Kidney capillary endothelial cell (primary cell): ENCODE results near the gene PHC2.

ENCODE experiments used
- DNase-seq: peaks from one replicate; pipeline ENCODE4 v3.0.0-alpha.2; 2018; ENCODE audit warnings: low spot score

PHC2 gene

GRCh38 chr1:33420870-33421775 lies 9.8 kb downstream of the PHC2 start:
- no peak for DNase-seq

DNA sequence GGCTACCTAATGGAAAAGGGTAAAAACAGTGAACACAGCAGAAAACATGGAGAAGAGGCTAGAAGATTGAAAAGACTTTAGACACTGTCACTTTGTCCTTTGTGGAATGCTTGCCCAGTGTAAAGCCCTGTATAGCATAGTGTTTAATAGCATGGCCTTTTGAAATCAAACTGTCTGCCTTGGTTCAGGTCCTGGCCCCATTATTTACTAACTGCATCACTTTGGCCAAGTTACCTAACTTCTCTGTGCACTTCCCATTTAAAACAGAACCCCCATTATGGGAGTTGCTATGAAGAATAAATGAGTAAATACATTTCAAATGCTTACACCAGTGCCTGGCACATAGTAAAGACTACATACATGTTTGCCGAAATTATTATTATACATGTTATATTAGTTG lies 12.1 kb downstream of the PHC2 start:
- no peak for DNase-seq

GRCh38 chr1:33414879-33415278 lies 16.0 kb downstream of the PHC2 start:
- no peak for DNase-seq

- no peak for DNase-seq
These were observed 20.7 kb downstream of the PHC2 start for GRCh38 chr1:33410091-33410701.

DNA sequence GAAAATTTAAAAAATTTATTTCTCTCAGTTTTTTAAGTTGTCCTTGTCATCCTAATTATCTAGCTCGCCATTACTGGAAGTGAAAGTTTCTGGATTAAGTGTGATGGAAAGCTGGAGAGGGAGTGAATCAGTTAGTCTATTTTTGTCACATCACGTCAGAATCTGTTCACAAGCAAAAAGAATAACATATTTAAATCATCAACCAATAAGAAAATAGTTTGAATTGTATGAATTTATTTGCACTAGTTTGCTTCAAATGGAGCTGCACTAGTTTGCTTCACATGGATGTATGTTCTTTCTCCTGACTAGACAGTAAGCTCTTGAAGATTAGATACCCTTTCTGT lies 22.8 kb downstream of the PHC2 start:
- DNase-seq, result no peak

- DNase-seq, result no peak
These were observed 23.4 kb downstream of the PHC2 start for GRCh38 chr1:33407352-33408092.

- no peak for DNase-seq
These were observed 28.7 kb downstream of the PHC2 start for GRCh38 chr1:33402206-33402605.

GRCh38 chr1:33401471-33401870 lies 29.4 kb downstream of the PHC2 start:
- DNase-seq, result no peak

GRCh38 chr1:33400153-33400911 lies 30.6 kb downstream of the PHC2 start:
- no peak for DNase-seq

GRCh38 chr1:33399375-33399774 lies 31.5 kb downstream of the PHC2 start:
- no peak for DNase-seq

DNA sequence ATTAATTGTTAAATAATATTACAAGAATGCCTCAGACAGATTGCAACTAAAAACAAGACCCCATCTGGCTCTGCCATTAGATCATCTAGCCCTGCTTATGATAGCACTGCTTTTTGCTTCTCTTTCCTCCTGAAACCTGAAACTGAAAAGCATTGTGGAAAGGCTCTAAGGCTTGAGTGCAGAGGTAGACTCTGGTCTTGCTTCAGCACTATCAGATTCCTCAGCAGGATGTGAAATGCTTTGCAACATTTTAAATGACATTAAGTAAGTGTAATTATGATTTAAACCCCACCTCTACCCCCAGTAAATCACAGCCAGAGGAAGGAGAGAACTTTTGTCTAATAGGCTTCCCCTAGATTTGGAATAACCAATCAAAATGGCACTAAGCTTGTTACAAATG lies 32.9 kb downstream of the PHC2 start:
- no peak for DNase-seq

DNA sequence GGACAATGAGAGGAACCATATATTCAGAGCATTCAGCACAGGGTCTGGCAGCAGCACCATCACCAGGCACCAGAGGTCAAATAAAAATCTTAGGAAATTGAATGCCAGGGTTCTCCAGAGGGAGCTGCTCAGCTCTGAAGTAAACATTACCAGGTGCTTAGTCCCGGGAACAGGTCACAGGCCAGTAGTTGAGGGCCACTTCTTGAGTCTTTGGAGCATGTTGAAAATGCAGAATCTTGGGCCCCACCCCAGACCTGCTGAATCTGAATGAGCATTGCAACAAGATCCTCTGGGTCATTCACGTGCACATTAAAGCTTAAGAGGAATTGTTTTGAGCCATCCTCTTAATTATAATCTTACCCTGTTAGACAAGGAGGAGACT lies 33.8 kb downstream of the PHC2 start:
- no peak for DNase-seq

GRCh38 chr1:33396188-33397124 lies 34.4 kb downstream of the PHC2 start:
- no peak for DNase-seq

DNA sequence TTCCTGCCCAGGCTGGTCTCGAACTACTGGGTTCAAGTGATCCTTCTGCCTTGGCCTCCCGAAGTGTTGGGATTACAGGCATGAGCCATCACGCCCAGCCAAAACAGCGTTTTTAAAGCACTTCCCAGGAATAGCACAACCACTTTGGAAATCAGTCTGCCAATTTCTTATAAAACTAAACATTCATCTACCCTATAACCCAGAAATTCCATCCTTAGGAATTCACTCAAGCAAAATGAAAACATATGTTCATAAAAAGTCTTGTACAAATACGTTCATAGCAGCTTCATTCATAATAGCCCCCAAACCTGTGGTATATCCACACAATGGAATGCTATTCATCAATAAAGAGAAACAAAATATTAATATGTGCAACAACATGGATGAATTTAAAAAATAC lies 36.1 kb downstream of the PHC2 start:
- DNase-seq, result no peak

- no peak for DNase-seq
These were observed 36.9 kb downstream of the PHC2 start for GRCh38 chr1:33393991-33394390.

DNA sequence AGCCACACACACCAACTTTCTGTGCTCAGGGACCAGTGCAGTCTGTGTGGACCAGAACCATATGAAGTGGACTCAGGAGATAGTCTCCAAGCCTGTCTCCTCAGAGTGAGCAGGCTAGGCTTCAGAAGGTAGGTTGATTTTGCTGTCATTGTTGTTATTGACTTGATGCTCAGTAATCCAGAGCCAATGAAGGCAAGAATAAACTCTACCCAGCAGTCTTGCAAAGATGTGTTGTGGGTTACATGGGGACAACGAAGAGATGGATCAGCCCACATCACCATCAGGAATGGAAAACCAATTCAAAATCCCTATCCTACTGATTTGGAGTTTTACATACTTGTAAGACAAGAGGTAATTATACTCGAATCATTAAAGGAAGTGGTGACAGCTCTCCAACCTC lies 37.4 kb downstream of the PHC2 start:
- DNase-seq, result no peak

DNA sequence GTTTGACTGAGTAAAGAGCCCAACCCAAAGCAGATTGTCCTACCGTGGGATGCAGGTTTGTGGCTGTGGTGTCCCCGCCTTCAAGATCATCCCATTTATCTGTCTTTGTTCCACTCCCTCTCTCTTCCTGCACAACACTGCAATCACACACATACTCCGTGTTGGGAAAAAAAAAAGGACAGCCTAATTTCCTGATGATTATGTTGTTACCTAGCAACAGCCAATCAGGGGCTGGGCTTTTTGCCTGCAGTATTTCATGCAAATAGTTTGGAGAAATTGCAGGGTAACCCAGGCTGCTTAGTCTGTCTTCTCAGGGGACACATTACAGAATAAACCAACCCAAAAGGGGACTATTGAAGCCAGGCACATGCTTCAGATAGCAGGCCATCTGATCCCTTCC lies 38.3 kb downstream of the PHC2 start:
- no peak for DNase-seq

- DNase-seq, result no peak
These were observed 38.7 kb downstream of the PHC2 start for GRCh38 chr1:33392206-33392605.

DNA sequence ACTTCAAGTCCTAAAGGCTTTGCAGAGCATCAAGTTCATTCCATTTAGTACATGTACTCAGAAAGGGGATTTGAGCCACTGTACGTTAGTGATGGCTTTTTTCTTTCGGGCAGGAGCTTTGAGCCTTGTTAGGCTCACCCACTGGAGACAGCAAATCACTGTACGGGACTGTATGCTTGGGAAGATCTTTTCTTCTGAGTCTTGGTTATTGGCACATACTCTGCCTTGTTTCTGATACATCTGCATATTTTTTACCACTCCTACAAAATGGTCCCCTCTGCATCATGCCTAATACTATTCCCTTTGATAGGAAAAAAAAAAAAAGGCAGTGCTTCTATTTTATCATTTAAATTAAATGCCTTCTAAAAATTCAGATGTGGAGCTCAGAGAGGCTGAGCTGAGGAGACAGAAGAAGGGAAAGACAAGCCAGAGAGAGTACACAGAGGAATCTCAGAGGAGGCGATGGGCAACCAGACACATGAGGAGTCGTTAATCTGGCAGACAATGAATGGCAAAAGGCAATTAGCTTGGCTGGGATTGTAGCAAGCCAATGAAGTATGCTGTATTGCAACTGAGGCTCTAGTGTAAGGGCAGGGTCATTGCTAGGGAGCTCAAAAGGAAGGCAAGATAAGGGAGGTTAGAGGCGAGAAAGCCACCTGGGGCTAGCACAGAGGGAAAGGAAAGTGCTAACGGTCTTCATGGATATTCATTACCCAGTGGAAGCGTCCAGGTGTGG lies 39.4 kb downstream of the PHC2 start:
- no peak for DNase-seq

DNA sequence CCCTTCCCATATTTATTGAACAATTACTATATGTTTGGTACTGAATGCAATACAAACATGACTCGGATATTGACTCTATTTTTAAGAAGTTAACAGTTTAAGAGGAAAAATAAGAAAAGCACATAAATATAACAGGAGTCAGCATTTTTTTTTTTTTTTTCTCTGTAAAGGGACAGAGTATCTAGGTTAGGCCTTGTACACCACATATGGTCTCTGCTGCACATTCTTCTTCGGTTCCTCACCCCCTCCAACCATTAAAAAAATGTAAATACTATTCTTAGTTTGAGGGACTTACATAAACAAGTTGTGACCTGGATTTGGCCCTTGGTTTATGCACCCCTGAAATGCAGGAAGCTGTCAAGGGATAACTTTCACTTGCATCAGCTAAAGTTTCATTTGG lies 40.4 kb downstream of the PHC2 start:
- no peak for DNase-seq
